Measurements from ENCODE around the gene SNN.

DNA sequence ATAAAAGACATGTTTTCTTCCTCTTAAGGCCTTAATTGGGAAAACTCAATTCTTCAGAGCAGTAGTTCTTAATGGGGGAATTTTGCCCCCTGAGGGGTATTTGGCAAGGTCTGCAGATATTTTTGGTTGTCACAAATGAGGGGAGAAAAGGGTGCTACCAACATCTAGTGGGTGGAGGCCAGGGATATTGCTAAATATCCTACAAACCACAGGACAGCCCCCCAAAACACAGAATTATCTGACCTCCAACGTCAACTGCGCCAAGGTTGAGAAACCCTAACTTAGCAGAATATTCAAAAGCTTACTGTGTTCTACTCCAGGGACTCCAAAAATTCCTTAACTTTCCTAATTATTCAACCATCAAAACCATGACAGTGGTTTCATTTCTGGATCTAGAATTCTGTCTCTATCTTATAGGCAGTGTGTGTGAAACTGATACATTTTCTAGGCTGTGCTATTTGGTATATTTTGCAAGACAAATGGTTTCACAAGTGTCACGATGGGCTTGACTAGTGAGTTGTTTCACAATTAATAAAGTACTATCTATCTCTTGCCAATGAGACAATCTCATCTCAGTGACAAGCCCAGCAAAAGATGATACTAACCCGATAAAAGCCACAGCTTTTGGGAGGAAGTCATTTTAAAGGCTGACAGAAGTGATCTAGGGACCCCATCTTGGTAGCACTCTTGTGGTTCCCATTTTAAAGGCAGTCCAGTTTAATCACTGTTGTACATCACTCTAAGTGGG is 59.7 kb downstream of the SNN start:
- TF ChIP-seq, protein P1, sequence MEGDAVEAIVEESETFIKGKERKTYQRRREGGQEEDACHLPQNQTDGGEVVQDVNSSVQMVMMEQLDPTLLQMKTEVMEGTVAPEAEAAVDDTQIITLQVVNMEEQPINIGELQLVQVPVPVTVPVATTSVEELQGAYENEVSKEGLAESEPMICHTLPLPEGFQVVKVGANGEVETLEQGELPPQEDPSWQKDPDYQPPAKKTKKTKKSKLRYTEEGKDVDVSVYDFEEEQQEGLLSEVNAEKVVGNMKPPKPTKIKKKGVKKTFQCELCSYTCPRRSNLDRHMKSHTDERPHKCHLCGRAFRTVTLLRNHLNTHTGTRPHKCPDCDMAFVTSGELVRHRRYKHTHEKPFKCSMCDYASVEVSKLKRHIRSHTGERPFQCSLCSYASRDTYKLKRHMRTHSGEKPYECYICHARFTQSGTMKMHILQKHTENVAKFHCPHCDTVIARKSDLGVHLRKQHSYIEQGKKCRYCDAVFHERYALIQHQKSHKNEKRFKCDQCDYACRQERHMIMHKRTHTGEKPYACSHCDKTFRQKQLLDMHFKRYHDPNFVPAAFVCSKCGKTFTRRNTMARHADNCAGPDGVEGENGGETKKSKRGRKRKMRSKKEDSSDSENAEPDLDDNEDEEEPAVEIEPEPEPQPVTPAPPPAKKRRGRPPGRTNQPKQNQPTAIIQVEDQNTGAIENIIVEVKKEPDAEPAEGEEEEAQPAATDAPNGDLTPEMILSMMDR (IDR thresholded peaks at IDR 0.05), result no peak
- TF ChIP-seq TCF7L2 (IDR thresholded peaks at IDR 0.05; ENCODE audit: low read depth, low read length) (no peak), POLR2AphosphoS5 (IDR thresholded peaks at IDR 0.05; ENCODE audit: low read depth, low read length) (no peak), SIN3A (IDR thresholded peaks at IDR 0.05; ENCODE audit: borderline replicate concordance, insufficient read depth, low read depth, low read length) (no peak)
